Calu3 (cell line): ENCODE data around the gene GPR156. TPM values are rescaled to one million over a fixed set of nuclear protein-coding genes. Genes with fewer than 3 reads are reported as not detected.
A peak's percentile ranks its signal among the peaks of the same experiment; 100 is the strongest.

Source experiments
- BruUV-seq: library from RNA; stranded (reverse); fragments of 400-500 nt; replicated peaks from 2 replicates; lab custom pipeline; 2021; lab: Mats Ljungman, UMichigan
- CTCF ChIA-PET: fragments of 300-600 bp; sonication (Branson Sonifier 250); formaldehyde crosslinking; loops from one replicate; lab custom pipeline; 2022; ENCODE audit warnings: antibody characterized with exemption; lab: Charles Lee
- DNase-seq: peaks from one replicate; pipeline ENCODE4 v3.0.0; 2022
- H3K27ac Mint-ChIP-seq: one replicate; pipeline ENCODE4 v1.8.0; 2022; ENCODE audit warnings: mixed read lengths; ENCODE audit not compliant: unreplicated experiment
- H3K27me3 Mint-ChIP-seq: one replicate; pipeline ENCODE4 v1.8.0; 2022; ENCODE audit warnings: mixed read lengths; ENCODE audit not compliant: unreplicated experiment
- H3K36me3 Mint-ChIP-seq: one replicate; pipeline ENCODE4 v1.8.0; 2022; ENCODE audit warnings: mild to moderate bottlenecking, moderate library complexity, mixed read lengths; ENCODE audit not compliant: insufficient read depth, unreplicated experiment
- H3K4me1 Mint-ChIP-seq: one replicate; pipeline ENCODE4 v1.8.0; 2022; ENCODE audit warnings: mild to moderate bottlenecking, low read depth, mixed read lengths; ENCODE audit not compliant: unreplicated experiment
- H3K4me3 Mint-ChIP-seq: one replicate; pipeline ENCODE4 v1.8.0; 2022; ENCODE audit warnings: mild to moderate bottlenecking, low read depth, moderate library complexity, mixed read lengths; ENCODE audit not compliant: unreplicated experiment
- H3K9me3 Mint-ChIP-seq: one replicate; pipeline ENCODE4 v1.8.0; 2022; ENCODE audit warnings: low read depth, mixed read lengths; ENCODE audit not compliant: unreplicated experiment
- CTCF ChIP-seq: fragments of 200-600 bp; IDR thresholded peaks from one replicate; pipeline ENCODE4 v1.8.0; 2022; ENCODE audit warnings: antibody characterized with exemption; ENCODE audit not compliant: unreplicated experiment
- intact Hi-C: fragments of 100-400 bp; cut with micrococcal nuclease; formaldehyde crosslinking; loops from one replicate; pipeline ENCODE4 v1.10.0; 2022; ENCODE audit not compliant: unreplicated experiment
- total RNA-seq: library from RNA; stranded (reverse); gene quantifications from 2 replicates; pipeline ENCODE4 v1.2.3, GENCODE V29; 2022

GPR156 gene
- total RNA-seq, 1 experiment from 2014 or later = 0.45 TPM

GRCh38 chr3:120144267-120144666 lies 140.8 kb downstream of the GPR156 start:
- Mint-ChIP-seq H3K4me3 (no peak overlapping the region), H3K9me3 (no peaks in the 10 kb centered on the region), H3K27ac (peak overlapping the region; percentile 37), H3K27me3 (no peaks in the 10 kb centered on the region), H3K36me3 (peaks cover 6% of the 10 kb centered on the region), H3K4me1 (peaks cover 51% of the 10 kb centered on the region)
- peak; percentile 48 for DNase-seq
- no TSS peak for BruUV-seq
- CTCF ChIA-PET = interaction anchor here (0.5 to 1.0 kb wide), 2 partner anchors 16 to 78 kb away, joined by 3 read pairs; no protein-coding TSS in a partner anchor
- TF ChIP-seq CTCF = no peak
- intact Hi-C loops = loop anchor here (2.0 kb wide), 1 partner anchor 49 kb away; the partner anchor contains the start of gene GSK3B

- no peak for DNase-seq
- no peaks in the 10 kb centered on the region for H3K27me3 Mint-ChIP-seq
- H3K4me3 Mint-ChIP-seq = no peak overlapping the region
- no peak for TF ChIP-seq CTCF
- CTCF ChIA-PET = interaction anchor here (0.5 to 1.0 kb wide), 3 partner anchors 16 to 173 kb away, joined by 3 to 4 read pairs (median 3); no protein-coding TSS in a partner anchor
- H3K4me1 Mint-ChIP-seq = peaks cover 50% of the 10 kb centered on the region
- H3K36me3 Mint-ChIP-seq = peaks cover 6% of the 10 kb centered on the region
- BruUV-seq = no TSS peak
- no peaks in the 10 kb centered on the region for H3K9me3 Mint-ChIP-seq
- intact Hi-C loops = loop anchor here (2.0 kb wide), 1 partner anchor 49 kb away; the partner anchor contains the start of gene GSK3B
- H3K27ac Mint-ChIP-seq = peak overlapping the region; percentile 37
These were observed 141.3 kb downstream of the GPR156 start for GRCh38 chr3:120143676-120144075.

GRCh38 chr3:120142236-120142635 lies 142.8 kb downstream of the GPR156 start:
- Mint-ChIP-seq H3K4me3 (no peak overlapping the region), H3K27me3 (no peaks in the 10 kb centered on the region), H3K4me1 (peaks cover 50% of the 10 kb centered on the region), H3K36me3 (peaks cover 2% of the 10 kb centered on the region), H3K27ac (no peak overlapping the region), H3K9me3 (no peaks in the 10 kb centered on the region)
- intact Hi-C loops = no loop called here
- TF ChIP-seq CTCF = no peak
- CTCF ChIA-PET = no interaction called here
- BruUV-seq = no TSS peak
- DNase-seq = no peak

GRCh38 chr3:120140098-120140742 lies 144.8 kb downstream of the GPR156 start:
- H3K36me3 Mint-ChIP-seq = no peaks in the 10 kb centered on the region
- no peak for DNase-seq
- H3K27me3 Mint-ChIP-seq = no peaks in the 10 kb centered on the region
- no peaks in the 10 kb centered on the region for H3K9me3 Mint-ChIP-seq
- no TSS peak for BruUV-seq
- H3K4me3 Mint-ChIP-seq = no peak overlapping the region
- CTCF ChIA-PET = no interaction called here
- no peak for TF ChIP-seq CTCF
- intact Hi-C loops = no loop called here
- H3K27ac Mint-ChIP-seq = no peak overlapping the region
- peaks cover 33% of the 10 kb centered on the region for H3K4me1 Mint-ChIP-seq
